Measurements from ENCODE around the gene TIGD2.
"Not testable (repeated sequence)": the region's sequence is repeated elsewhere in the genome, so short reads cannot be mapped to it uniquely, and the experiment has no call there.

The TIGD2 gene

DNA sequence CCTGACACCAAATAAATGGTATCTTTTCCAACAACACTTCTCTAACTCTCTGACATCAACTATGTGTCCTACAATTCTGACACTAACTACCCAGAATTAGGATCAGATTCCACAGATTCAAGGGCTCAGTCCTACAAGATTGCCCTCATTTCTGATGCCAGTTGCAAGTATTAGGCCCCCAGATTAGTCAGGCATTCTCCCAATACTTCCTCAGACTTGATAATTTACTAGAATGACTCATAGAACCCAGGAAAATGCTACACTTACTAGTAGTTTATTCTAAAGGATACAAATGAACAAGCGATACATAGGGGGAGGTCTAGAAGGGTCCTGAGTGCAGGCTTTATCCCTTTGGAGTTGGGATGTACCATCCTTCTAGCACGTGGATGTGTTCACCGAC is 8.5 kb downstream of the TIGD2 start:
- no peak for DNase-seq

DNA sequence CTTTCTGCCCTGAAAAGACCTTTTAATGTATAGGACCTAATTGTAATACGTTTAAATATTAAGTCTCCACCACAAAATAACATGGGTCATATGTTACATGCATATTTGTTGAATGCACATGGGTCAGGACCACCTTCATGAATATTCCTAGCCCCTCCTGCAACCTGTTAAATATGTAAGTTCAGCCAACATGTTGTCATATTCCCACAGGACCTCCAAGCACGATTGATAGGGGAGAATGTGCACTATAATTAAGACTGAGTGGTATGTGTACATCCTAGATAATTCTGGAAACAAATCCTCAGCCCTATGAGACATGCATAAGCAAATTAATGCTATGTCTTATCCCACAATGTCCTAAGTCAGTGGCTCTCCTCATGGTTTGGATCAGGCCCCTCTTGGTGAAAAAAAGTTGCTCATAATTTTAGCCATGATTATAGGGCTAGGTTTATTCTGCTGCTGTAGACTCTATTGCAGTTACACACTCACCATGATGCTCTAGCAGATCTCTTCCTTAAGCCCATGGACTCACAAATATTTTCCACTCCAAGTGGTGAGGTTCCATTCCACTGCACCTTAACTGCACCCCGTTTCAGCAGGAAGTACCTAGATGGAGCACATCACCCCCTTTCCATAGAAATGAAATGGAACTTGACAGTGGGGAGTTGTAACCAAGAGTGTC is 10.2 kb downstream of the TIGD2 start:
- no peak for DNase-seq

DNA sequence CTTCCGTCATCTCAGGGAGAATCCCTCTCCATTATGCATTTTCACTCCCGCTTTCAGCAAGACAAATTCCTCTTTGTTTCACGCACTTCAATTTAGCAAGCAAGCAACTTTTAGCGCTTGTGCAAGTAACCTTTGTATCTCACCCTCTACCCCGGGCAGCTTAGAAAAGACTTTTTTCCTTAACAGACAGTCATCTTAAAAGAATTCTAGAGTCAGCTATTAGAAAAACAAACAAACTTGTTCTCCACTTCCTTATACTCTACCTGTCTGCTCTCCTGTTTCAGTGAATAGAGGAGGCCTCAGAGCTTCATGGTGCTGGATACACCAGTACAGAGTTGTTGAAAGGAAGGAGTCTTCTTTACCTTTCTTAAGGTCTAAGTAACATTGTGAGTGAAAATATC is 12.1 kb downstream of the TIGD2 start:
- DNase-seq, result no peak

DNA sequence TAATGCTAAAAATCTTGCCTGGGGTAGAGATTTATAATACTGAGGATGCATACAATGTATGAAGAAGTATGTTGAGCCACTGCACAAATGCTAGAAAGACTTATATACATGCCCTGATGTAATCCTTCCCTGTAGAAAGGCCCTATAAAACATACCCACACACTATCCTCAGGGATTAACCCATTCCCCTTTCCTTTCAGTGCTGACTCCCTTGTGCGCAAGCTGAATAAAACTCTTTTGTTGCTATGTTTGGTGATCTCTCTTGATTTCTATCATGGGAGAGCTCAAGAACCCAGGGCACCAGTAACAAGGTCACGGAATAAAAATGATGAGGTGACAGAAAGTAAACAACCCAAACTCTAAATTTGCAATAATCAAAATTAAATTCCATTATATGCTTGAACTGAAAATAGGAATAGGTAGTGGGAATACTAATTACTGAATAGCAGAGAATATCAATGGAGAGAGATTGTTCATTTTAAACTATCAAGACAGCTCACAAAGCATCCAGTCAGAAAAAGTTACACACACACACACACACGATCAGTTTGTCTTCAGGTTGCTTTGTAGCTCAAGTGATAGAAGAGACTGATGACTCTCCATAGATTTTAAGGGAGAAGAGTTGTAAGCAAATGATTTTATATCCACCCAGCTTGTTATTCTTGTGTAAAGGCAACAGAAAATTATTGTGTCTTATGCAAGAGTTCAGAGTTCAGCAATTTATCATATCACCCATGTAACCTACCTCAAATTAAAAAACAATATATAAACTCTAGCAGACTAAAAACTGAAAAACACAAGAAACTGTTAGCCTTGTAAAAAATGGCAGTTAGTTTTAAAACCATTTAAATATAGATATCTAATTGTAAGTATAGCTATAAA is 14.8 kb downstream of the TIGD2 start:
- DNase-seq, result no peak

DNA sequence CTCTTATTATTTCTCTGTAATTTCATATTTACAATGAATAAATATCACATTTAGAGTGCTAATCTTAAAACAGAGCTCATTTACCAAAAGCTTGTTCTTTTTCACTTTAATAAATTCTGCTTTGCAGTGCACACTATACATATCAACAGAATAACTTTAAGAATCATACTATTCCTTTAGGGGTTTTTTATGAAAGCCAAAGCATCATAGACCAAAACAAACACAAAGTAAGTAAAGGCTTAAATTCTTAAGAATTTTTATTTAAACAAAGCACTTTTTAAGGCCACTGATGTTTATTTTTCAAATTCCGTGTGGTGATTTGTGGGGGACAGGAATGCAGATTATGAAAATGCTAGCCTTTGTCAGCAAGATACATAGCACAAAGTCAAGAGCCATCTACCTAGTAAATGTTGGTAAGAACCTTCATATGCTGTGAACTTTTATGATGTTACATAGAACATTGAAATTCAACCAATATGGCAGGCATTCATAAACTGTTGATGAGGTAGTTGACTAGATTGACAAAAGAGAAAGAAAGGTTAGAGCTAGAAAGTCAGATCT is 17.8 kb downstream of the TIGD2 start:
- DNase-seq, result no peak

DNA sequence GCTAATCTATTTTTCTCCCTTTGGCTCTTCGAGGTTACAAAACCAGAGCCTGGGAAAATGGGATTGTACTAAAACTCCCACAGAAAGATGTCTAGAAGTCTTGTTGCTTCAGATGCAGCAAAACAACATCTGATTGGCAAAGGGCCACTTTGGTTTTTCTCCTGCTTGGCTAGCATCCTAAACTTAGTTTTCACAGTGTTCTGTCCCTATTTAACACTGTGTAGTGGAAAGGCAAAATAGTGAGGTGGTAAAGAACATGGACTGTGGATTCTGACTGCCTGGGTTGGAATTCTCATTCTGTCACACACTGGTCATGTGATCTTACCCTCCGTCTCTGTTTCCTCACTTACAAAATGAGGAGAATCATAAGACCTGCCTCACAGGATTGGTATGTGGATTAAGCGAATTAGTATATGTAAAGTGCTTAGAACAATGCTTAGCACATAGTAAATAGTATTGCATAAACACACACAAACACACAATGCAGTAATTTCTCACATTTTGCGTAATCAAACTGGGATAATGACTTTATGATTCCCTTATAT is 23.5 kb downstream of the TIGD2 start:
- DNase-seq, result no peak

DNA sequence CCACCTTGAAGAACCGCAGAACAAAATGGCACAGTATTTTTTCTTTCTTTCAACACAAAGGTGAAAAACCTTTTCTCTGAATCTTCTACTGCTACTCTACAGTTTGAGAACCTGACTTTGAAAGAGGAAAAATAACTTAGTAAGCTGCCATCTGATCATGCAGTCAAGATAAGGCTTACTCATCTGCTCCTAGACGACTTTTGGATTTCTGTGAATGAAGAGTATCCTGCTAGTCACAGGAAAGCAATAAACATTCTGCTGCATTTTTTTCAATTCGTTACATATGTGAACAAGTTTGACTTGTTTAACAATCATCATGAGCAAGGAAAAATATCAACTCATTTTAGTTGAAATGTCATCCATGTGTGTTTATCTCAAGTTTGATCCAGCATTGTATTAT is 25.2 kb downstream of the TIGD2 start:
- no peak for DNase-seq

DNA sequence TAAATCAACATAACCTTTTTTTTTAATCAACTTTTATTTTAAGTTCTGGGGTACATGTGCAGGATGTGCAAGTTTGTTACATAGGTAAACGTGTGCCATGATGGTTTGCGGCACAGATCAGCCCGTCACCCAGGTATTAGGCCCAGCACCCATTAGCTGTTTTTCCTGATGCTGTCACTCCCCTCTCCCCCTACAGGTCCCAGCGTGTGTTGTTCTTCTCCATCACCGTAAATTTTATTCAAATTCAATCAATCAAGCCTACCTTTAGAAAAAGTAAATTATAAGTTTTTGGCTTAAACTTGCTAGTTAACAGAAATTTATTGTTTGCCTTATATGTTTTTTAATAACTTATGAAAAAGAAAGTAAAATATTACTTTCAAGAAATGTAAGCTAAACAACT is 25.9 kb downstream of the TIGD2 start:
- no peak for DNase-seq

DNA sequence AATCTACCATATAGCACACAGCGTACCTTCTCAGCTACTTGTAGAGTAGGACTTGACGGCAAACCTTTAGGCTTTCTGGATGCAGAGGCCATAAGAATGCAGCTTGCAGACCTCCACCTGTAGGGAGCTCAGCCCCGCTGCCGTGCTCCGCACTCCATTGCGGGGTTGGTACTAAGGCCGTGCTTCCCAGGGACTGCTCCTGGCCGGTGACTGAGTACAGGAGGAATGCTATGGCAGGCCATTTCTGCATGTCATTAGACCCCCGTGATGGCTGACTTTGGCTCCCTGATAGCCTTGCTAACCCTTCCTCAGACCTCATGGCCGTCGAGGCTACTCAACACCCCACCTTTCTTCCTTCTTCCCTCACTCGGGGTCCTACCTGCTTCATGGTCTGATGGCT is 26.4 kb downstream of the TIGD2 start:
- no peak for DNase-seq

DNA sequence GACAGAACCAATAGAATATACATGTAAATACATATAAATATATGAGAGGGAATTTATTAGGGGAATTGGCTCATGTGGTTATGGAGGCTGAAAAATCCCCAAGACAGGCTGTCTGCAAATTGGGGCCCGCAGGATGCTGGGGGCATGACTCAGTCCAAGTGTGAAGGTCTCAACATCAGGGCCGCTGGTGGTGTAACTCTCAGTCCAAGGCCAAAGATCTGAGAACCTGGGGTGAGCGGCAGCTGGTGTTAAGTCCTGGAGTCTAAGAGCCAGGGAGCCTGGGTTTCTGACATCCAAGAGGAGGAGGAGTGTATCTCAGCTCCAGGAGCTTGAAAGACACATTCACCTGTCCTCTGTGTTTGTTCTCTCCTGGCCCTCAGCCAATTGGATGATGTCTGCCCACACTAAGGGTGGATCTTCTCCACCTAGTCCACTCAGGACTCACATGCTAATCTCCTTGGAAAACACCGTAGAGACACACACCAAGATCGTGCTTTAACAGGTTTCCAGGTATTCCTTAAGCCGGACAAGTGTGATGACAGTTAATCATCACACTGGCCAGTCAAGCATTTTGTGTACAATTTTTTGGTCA is 28.9 kb downstream of the TIGD2 start:
- DNase-seq, result no peak

DNA sequence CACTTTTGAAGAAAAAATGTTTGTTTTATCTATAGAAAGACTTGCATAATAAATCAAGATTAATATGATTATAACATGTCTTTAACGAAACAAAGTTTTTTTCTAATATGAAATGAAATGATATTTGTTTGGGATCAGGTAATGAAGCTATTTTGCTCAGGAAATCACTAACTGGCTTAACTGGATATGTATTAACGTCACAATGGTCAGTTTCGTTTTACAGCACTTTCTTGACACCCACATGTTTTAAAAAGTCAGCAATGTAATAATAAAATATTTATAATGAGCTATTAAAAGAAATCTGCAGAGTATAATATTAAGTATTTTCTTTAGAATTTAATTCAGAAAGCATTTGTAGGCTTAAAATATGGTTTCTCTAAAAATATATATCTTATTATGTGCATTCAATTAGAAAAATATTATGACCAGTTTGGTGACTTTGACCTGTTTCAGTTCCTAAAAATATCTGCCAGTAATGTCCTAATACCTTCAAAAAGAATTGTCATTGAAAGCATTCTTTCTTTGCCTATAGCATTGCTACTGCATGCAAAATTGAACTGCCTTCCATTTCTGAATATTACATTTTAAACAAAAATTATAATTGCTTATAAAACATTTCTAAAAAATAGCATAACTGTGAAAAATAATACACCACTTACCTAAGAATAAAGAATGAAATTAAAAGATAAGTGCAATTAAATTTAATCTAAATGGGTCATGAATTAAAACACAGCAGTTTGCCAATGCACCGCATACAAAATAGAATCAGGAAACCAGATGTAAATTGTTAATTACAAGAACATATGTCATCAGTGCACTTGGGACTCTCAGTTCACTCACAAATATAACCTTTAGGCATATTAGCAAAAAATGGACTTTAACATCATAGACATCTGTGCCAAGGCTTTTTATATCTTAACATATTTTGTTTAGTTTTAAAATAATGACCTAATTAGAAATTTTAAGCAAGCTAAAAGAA is 31.6 kb downstream of the TIGD2 start:
- DNase-seq, result no peak

DNA sequence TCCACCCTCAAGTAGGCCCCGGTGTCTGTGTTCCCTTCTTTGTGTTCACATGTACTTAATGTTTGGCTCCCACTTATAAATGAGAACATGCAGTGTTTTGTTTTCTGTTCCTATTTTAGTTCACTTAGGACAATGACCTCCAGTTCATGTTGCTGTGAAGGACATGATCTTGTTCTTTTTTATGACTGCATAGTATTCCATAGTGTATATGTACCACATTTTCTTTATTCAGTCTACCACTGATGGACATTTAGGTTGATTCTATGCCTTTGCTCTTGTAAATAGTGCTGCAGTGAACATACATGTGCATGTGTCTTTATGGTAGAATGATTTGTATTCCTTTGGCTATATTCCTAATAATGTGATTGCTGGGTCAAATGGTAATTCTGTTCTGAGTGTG is 33.3 kb downstream of the TIGD2 start:
- not testable (repeated sequence) for DNase-seq

DNA sequence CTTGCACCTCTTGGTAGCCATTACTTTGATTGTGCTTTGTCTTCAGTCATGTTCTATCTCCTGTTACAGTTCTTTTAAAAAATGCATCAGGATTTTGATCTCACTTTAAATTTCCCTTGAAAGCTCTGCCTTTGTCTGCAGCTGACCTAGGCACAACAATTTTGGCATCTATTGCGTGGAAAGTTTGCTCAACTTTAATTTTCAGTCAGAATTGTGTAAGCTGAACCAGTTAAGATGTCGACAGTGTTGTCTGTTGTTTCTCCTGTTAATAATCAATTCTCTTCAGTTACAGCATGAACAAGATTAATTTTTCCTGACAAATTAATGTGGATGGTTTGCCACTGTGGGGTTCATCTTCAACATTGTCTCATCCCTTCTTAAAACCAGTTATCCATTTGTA is 34.9 kb downstream of the TIGD2 start:
- no peak for DNase-seq

DNA sequence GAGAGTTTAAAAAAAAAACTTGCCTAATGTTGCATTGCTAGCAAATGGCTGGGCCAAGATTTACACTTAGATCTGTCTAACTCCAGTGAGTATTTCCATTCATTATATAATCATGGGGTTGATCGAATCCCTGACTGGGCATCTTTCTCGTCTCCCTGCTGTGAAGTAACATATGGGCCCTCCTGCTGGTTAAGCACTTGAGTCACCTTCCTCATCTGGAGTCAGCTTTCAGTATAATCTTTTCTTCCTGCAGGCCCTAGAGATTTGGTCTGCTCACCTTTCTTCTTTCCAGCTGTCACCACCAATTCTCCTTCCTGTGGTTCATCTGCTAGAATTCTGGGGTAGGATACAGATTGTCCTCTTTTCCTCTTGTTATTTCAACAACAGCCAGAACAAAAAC is 41.6 kb downstream of the TIGD2 start:
- no peak for DNase-seq

DNA sequence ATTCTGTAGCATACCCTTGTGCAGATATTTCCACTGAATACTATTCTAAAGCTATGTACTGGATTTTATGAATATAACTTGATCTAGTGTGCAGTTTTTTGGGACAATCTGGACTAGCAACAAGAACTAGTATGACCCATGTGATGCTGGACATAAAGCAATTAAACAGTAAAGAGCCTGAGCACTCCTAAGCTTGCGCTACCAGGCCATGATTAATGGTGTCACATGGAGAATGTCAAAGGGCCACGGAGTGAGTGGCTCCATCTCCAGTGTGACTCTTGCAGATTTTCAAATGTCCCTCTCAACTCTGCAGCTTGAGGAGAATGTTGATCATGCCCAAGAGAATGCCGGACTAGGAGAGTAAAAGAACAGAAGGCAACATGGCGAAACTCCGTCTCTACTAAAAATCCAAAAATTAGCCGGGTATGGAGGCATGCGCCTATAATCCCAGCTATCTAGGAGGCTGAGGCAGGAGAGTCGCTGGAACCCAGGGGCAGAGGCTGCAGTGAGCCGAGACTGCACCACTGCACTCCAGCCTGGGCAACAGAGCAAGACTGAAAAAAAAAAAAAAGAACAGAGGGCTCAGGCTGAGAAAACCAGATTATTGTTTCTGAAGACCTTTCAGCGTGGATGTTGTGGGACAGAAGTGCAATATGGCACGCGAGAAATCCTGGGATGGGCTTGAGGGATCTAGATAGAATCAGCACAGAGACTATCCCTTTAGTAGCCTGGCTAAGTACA is 45.0 kb downstream of the TIGD2 start:
- no peak for DNase-seq

DNA sequence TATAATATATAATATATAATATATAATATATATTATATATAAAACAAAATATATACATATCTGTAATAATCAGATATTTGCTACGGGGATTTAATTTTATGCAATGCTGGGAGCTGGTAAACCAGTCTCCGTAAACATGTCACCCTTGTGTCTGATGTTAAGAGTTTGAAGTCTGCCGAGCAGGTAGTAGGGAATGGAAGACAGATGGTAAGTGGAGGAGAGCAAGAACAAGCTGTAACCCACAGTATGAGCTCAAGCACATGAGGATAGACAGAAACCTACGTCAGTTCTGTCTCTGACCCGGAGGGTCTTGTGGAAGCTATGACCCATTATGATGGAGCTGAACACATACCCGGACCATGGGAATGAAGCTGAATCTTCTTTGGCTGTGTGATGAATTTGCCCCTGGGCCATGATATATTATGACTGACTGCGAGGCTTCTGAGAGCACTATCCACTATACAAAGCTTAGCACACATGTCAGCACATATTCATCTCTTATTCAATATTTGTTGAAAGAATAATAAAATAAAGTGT is 46.2 kb downstream of the TIGD2 start:
- DNase-seq, result no peak

DNA sequence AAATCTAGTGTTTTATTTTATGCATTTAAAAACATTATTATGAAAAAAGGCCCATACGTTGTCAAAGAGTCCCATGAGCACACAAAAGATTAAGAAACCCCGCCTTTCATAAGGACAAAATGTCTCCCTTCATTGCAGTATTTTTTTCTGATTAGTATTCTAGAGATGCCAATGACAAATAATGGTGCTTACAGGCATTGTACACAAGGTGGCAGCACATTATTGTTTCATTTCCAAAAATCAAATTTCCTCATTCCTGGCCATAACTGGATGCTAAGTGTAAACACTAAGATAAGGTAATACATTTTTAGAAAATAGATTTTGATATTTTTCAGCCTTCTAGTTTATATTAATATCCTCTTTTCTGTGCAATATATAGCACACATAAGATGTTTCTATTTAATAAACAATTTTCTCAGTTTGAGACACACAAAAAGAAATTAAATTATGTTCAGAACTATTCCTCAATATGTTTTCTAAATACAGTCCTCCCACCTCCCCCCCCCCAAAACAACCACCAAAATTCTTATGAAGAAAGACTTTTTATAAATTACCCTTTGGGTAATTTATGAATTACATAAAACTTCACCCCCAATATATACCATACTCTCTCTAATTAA is 47.7 kb downstream of the TIGD2 start:
- DNase-seq, result no peak

DNA sequence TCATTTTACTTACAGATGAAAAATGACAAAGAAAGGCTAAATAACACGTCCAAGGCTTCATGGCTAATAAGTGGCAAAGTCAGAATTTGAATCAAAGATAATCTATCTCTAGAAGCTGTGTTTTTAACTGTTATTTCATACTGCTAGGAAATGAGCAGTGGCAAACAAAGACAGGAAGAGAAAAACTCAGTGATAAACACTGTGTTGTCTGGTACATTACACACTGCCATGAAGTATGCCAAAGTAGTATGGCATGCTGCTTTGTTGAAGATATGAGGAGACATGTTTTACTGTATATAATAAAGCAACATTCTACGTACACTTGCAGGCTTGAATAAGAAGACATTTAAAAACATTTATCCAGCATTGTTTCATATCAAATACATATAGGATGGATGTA is 49.5 kb downstream of the TIGD2 start:
- DNase-seq, result no peak

DNA sequence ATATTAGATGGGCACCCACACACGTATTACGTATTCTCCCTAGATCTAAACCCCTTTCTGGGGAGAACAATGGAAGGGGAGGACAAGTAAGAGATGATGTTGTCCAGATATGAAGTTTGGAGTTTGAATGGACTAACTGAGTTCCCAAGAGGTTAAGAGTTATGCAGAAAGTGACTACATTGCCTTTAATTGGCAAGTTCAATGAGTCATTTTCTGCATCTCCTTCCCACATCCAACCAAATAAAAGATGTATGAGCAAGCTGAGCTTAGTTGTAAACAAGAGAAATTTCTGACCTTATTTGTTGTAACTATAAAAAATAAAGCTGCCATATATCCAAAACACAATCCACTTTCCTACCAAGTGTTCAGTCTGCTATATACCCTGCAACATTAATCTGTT is 50.5 kb downstream of the TIGD2 start:
- DNase-seq, result no peak

DNA sequence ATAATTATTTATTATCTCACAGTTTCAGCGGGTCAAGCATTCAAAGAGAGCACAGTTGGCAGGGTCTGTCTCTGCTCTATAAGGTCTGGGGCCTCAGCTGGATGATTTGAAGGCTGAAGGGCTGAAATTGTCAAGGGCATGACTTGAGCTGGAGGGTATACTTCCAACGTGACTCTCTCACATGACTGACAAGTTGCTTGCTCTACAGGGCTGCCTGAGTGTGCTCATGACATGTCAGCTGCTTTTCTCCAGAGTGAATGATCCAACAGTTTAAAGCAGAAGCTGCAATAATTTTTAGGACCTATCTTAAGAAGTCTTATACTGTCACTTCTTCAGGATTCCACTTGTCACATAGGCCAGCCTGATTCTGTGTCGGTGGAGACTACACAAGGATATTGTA is 51.2 kb downstream of the TIGD2 start:
- no peak for DNase-seq

DNA sequence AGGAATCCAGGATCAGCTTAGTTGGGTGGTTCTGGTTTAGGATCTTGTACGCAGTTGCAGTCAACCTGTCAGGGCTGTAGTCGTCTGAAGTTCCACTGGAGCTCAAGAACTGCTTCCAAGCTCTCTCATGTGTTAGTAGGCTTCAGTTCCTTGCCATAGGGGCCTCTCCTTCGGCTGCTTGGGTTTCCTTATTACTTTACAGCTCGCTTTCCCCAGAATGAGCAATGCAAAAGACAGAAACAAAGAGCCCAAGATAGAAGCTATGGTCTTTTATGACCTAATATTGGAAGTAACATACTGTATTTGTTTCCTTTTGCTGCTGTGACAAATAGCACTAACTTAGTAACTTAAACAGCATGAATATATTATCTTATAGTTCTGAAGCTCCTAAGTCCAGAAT is 51.7 kb downstream of the TIGD2 start:
- no peak for DNase-seq
